ENCODE measurements around the gene ARVCF.
A peak's percentile ranks its signal among the peaks of the same experiment; 100 is the strongest.

ARVCF gene

DNA sequence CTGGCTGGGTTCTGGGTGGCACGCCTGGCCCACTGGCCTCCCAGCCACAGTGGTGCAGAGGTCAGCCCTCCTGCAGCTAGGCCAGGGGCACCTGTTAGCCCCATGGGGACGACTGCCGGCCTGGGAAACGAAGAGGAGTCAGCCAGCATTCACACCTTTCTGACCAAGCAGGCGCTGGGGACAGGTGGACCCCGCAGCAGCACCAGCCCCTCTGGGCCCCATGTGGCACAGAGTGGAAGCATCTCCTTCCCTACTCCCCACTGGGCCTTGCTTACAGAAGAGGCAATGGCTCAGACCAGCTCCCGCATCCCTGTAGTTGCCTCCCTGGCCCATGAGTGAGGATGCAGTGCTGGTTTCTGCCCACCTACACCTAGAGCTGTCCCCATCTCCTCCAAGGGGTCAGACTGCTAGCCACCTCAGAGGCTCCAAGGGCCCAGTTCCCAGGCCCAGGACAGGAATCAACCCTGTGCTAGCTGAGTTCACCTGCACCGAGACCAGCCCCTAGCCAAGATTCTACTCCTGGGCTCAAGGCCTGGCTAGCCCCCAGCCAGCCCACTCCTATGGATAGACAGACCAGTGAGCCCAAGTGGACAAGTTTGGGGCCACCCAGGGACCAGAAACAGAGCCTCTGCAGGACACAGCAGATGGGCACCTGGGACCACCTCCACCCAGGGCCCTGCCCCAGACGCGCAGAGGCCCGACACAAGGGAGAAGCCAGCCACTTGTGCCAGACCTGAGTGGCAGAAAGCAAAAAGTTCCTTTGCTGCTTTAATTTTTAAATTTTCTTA is 47.3 kb downstream of the ARVCF start:
- no peaks in the 10 kb centered on the region for H3K4me1 ChIP-seq (ENCODE audit: control insufficient read depth, insufficient read depth, low read length)
- H3K4me2 ChIP-seq (ENCODE audit: low read length): no peak overlapping the region
- peaks cover 36% of the 10 kb centered on the region for H3K36me3 ChIP-seq (ENCODE audit: insufficient read depth, low read length)

DNA sequence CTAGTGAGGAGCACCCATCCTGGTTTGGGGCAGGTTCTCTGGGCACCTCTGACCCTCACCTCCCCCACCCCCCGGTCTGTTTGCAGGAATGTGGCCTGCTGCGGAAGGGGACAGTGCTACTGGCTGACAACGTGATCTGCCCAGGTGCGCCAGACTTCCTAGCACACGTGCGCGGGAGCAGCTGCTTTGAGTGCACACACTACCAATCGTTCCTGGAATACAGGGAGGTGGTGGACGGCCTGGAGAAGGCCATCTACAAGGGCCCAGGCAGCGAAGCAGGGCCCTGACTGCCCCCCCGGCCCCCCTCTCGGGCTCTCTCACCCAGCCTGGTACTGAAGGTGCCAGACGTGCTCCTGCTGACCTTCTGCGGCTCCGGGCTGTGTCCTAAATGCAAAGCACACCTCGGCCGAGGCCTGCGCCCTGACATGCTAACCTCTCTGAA is 48.2 kb downstream of the ARVCF start:
- peaks cover 3% of the 10 kb centered on the region for H3K4me1 ChIP-seq (ENCODE audit: control insufficient read depth, insufficient read depth, low read length)
- no peak overlapping the region for H3K4me2 ChIP-seq (ENCODE audit: low read length)
- H3K4me3 ChIP-seq (ENCODE audit: low read length): no peak overlapping the region
- H3K9me3 ChIP-seq (replicated peaks; ENCODE audit: low read length): no peaks in the 10 kb centered on the region
- no peak overlapping the region for H3K9ac ChIP-seq (ENCODE audit: low read depth, low read length)
- H3K36me3 ChIP-seq (ENCODE audit: insufficient read depth, low read length): peaks cover 45% of the 10 kb centered on the region
- no peaks in the 10 kb centered on the region for H3K27me3 ChIP-seq (ENCODE audit: control insufficient read depth, insufficient read depth, low read length)

More for the DNA sequence above, 47.3 kb downstream of the ARVCF start:
- no peak overlapping the region for H3K4me3 ChIP-seq (ENCODE audit: low read length)
- no peak overlapping the region for H3K9ac ChIP-seq (ENCODE audit: low read depth, low read length)
- no peaks in the 10 kb centered on the region for H3K27me3 ChIP-seq (ENCODE audit: control insufficient read depth, insufficient read depth, low read length)
- no peaks in the 10 kb centered on the region for H3K9me3 ChIP-seq (replicated peaks; ENCODE audit: low read length)

- Histone ChIP-seq H3K36me3 (ENCODE audit: insufficient read depth, low read length) (peaks cover 47% of the 10 kb centered on the region), H3K27me3 (ENCODE audit: control insufficient read depth, insufficient read depth, low read length) (no peaks in the 10 kb centered on the region), H3K9ac (ENCODE audit: low read depth, low read length) (no peak overlapping the region), H3K4me3 (ENCODE audit: low read length) (no peak overlapping the region), H3K9me3 (replicated peaks; ENCODE audit: low read length) (no peaks in the 10 kb centered on the region), H3K4me1 (ENCODE audit: control insufficient read depth, insufficient read depth, low read length) (peaks cover 8% of the 10 kb centered on the region), H3K4me2 (ENCODE audit: low read length) (no peak overlapping the region)
These were observed 48.7 kb downstream of the ARVCF start for GRCh38 chr22:19967850-19968449.

GRCh38 chr22:19966908-19967750 is 49.5 kb downstream of the ARVCF start:
- Histone ChIP-seq H3K27me3 (ENCODE audit: control insufficient read depth, insufficient read depth, low read length) (no peaks in the 10 kb centered on the region), H3K4me3 (ENCODE audit: low read length) (no peak overlapping the region), H3K9ac (ENCODE audit: low read depth, low read length) (no peak overlapping the region), H3K4me2 (ENCODE audit: low read length) (no peak overlapping the region), H3K36me3 (ENCODE audit: insufficient read depth, low read length) (peaks cover 47% of the 10 kb centered on the region), H3K4me1 (ENCODE audit: control insufficient read depth, insufficient read depth, low read length) (peaks cover 16% of the 10 kb centered on the region), H3K9me3 (replicated peaks; ENCODE audit: low read length) (no peaks in the 10 kb centered on the region)

DNA sequence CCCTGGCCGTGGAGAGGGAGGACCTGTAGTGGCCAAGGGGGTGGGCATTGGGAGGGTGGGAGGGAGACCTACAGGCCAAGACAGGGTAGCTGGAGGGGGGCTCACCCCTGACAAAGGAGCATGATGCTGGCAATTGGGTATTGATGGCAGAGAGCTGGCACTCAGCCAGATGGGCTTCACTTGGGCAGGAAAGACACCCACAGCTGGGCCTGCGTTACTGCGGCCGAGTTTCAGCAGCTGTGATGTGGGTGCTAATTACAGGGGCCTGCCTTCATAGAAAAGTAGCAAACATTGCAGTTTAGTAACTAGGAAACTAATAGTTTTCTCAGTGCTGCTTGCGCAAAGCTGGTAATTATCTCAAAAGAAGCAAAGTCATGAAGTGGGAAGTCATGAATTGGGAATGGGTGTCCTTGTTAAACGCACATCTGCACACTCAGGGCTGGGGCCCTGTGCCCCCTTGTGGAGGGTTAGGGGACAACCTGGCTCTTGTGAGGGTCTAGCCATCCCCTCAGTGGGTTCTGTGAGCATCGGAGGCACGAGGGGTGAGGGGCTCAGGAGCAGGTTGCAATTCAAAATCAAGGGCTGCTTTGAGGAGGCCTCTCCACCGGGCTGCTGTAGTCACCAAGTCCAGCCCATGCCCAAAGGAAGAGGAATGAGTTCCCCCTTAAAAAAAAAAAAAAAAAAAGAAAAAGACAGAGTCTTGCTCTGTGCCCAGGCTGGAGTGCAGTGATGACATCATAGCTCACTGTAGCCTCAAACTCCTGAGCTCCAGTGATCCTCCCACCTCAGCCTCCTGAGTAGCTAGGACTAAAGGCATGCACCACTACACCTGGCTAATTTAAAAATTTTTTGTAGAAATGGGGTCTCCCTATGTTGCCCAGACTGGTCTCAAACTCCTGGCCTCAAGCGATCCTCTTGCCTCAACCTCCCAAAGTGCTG is 50.6 kb downstream of the ARVCF start:
- H3K36me3 ChIP-seq (ENCODE audit: insufficient read depth, low read length): peaks cover 47% of the 10 kb centered on the region
- H3K27me3 ChIP-seq (ENCODE audit: control insufficient read depth, insufficient read depth, low read length): no peaks in the 10 kb centered on the region
- no peak overlapping the region for H3K9ac ChIP-seq (ENCODE audit: low read depth, low read length)
- H3K4me1 ChIP-seq (ENCODE audit: control insufficient read depth, insufficient read depth, low read length): peaks cover 20% of the 10 kb centered on the region
- no peak overlapping the region for H3K4me2 ChIP-seq (ENCODE audit: low read length)
- H3K9me3 ChIP-seq (replicated peaks; ENCODE audit: low read length): no peaks in the 10 kb centered on the region
- H3K4me3 ChIP-seq (ENCODE audit: low read length): no peak overlapping the region

DNA sequence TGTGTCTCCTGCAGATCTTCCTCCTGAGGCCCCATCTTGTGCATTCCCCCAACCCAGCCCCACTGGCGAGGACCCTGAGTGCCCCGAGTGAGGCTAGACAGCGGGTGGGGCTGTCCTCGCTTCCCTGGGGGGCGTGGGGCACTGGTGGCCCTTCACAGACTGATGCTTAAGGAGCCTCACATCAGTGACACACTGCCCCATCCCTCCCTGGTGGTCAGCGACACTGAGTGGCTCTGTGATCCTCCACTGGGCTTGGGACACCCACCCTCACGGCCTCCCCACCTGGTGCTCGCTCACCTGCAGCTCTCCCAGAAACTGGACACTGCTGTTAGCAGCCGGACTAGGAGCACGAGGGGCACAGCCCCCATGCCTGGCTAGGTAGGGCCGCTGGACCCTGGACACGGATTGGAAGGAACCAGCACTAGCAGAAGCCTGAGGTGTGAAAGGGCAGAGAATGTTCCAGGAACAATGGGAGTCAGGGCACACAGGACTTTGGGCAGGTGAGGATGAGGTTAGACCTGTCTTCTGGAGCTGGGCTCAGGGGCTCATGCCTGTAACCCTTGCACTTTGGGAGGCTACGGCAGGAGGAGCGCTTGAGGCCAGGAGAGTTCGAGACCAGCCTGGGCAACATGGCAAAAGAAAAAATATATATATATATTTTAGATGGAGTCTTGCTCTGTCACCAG is 51.8 kb downstream of the ARVCF start:
- Histone ChIP-seq H3K36me3 (ENCODE audit: insufficient read depth, low read length) (peaks cover 48% of the 10 kb centered on the region), H3K4me1 (ENCODE audit: control insufficient read depth, insufficient read depth, low read length) (peaks cover 20% of the 10 kb centered on the region), H3K27me3 (ENCODE audit: control insufficient read depth, insufficient read depth, low read length) (no peaks in the 10 kb centered on the region), H3K9me3 (replicated peaks; ENCODE audit: low read length) (no peaks in the 10 kb centered on the region), H3K4me3 (ENCODE audit: low read length) (no peak overlapping the region), H3K4me2 (ENCODE audit: low read length) (no peak overlapping the region), H3K9ac (ENCODE audit: low read depth, low read length) (no peak overlapping the region)

- Histone ChIP-seq H3K9ac (ENCODE audit: low read depth, low read length) (no peak overlapping the region), H3K36me3 (ENCODE audit: insufficient read depth, low read length) (peaks cover 46% of the 10 kb centered on the region), H3K9me3 (replicated peaks; ENCODE audit: low read length) (no peaks in the 10 kb centered on the region), H3K27me3 (ENCODE audit: control insufficient read depth, insufficient read depth, low read length) (no peaks in the 10 kb centered on the region), H3K4me3 (ENCODE audit: low read length) (no peak overlapping the region), H3K4me1 (ENCODE audit: control insufficient read depth, insufficient read depth, low read length) (peaks cover 22% of the 10 kb centered on the region), H3K4me2 (ENCODE audit: low read length) (no peak overlapping the region)
These were observed 52.6 kb downstream of the ARVCF start for GRCh38 chr22:19963863-19964642.

GRCh38 chr22:19962909-19963806 is 53.5 kb downstream of the ARVCF start:
- Histone ChIP-seq H3K27me3 (ENCODE audit: control insufficient read depth, insufficient read depth, low read length) (no peaks in the 10 kb centered on the region), H3K9ac (ENCODE audit: low read depth, low read length) (peak overlapping the region; percentile 18), H3K4me3 (ENCODE audit: low read length) (no peak overlapping the region), H3K36me3 (ENCODE audit: insufficient read depth, low read length) (peaks cover 41% of the 10 kb centered on the region), H3K4me2 (ENCODE audit: low read length) (peak overlapping the region; percentile 56), H3K9me3 (replicated peaks; ENCODE audit: low read length) (no peaks in the 10 kb centered on the region), H3K4me1 (ENCODE audit: control insufficient read depth, insufficient read depth, low read length) (peaks cover 25% of the 10 kb centered on the region)

DNA sequence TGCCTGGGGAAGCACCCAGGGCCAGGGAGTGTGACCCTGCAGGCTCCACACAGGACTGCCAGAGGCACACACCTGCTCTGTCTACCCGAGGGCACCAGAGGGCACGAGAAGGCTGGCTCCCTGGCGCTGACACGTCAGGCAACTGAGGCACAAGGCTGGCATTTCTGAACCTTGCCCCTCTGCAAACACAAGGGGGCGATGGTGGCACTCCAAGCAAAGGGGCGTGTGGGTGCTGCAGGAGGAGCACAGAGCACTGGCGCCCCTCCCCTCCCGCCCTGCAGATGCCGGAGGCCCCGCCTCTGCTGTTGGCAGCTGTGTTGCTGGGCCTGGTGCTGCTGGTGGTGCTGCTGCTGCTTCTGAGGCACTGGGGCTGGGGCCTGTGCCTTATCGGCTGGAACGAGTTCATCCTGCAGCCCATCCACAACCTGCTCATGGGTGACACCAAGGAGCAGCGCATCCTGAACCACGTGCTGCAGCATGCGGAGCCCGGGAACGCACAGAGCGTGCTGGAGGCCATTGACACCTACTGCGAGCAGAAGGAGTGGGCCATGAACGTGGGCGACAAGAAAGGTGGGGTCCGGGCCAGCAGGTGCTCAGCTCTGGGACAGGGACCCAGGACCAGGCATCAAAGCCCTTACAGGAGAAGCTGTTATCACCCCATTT is 54.2 kb downstream of the ARVCF start:
- H3K9me3 ChIP-seq (replicated peaks; ENCODE audit: low read length): no peaks in the 10 kb centered on the region
- peak overlapping the region; percentile 56 for H3K4me2 ChIP-seq (ENCODE audit: low read length)
- peak overlapping the region; percentile 18 for H3K9ac ChIP-seq (ENCODE audit: low read depth, low read length)
- no peak overlapping the region for H3K4me3 ChIP-seq (ENCODE audit: low read length)
- peaks cover 36% of the 10 kb centered on the region for H3K36me3 ChIP-seq (ENCODE audit: insufficient read depth, low read length)
- no peaks in the 10 kb centered on the region for H3K27me3 ChIP-seq (ENCODE audit: control insufficient read depth, insufficient read depth, low read length)
- peaks cover 25% of the 10 kb centered on the region for H3K4me1 ChIP-seq (ENCODE audit: control insufficient read depth, insufficient read depth, low read length)

Data from skeletal muscle satellite cell (primary cell).